ENCODE data around the gene RIMS4. TPM values are rescaled to one million over a fixed set of nuclear protein-coding genes. Genes with fewer than 3 reads are reported as not detected.

RIMS4 gene
- total RNA-seq, 4 donors from 2014 or later: 1.1 to 5.6 (median 1.9) TPM; not detected in 1

DNA sequence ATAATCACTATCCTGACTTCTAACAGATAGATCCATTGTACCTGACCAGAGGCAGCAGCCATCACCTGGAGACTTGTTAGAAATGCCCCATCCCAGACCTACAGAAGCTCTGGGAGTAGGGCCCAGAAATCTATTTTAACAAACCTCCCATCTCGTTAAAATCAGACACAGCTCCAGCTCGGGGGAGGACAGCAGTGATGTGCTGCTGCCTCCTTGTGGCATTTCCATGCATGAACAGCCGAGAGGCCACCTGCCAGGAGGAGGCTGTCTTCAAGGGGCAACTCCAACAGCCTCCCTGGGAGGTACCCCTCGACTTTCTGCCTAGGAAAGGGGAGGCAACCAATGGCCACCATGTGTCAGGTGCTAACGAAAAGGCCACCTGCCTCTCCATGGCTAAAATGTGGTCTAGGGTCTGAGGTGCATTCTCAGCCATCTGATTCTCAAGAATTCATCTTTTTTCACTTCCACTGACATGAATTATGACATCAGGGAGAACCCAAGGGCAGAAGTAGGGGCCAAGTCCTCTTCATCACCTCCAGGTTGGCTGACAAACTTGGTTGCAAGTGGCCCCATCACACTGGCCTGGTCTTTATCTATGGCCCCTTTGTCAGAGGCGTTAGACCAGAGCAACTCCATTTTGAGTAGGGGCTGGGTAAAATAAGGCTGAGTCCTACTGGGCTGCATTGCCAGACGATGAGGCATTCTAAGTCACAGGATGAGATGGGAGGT is 76.8 kb downstream of the RIMS4 start:
- Histone ChIP-seq H3K27me3 (no peaks in the 10 kb centered on the region), H3K9me3 (no peaks in the 10 kb centered on the region), H3K27ac (no peak overlapping the region), H3K36me3 (no peaks in the 10 kb centered on the region), H3K4me3 (no peak overlapping the region), H3K4me1 (peaks cover 0 to 6% (median 3%) of the 10 kb centered on the region in 4 donors)
- intact Hi-C loops (cut with DNase I; ENCODE audit: low total_unique reads) (loop anchor here (2.0 to 10.0 kb wide), 2 partner anchors 51 to 349 kb away; no protein-coding TSS in a partner anchor), in situ Hi-C loops (cut with MboI; ENCODE audit: low pct_ligation_motif_present in 1 of 4, low pct_unique_long_range_greater_than_20kb in 1 of 4, low sequenced_read_pairs in 3 of 4) (loop anchor here in 3 of 4 donors (5.0 kb wide), 1 partner anchor 46 kb away; no protein-coding TSS in a partner anchor)
- peak; percentile 64 for DNase-seq
- WGBS, 2 donors (ENCODE audit: low coverage in 1 of 2): 25 to 27% methylated on average over 3 to 7 of the region's 7 CpGs
- TF ChIP-seq POLR2A (IDR thresholded peaks at IDR 0.05) (no peak), EP300 (IDR thresholded peaks at IDR 0.05; ENCODE audit: low read depth) (no peak), POLR2AphosphoS5 (IDR thresholded peaks at IDR 0.05) (no peak)
- TF ChIP-seq, protein P1, sequence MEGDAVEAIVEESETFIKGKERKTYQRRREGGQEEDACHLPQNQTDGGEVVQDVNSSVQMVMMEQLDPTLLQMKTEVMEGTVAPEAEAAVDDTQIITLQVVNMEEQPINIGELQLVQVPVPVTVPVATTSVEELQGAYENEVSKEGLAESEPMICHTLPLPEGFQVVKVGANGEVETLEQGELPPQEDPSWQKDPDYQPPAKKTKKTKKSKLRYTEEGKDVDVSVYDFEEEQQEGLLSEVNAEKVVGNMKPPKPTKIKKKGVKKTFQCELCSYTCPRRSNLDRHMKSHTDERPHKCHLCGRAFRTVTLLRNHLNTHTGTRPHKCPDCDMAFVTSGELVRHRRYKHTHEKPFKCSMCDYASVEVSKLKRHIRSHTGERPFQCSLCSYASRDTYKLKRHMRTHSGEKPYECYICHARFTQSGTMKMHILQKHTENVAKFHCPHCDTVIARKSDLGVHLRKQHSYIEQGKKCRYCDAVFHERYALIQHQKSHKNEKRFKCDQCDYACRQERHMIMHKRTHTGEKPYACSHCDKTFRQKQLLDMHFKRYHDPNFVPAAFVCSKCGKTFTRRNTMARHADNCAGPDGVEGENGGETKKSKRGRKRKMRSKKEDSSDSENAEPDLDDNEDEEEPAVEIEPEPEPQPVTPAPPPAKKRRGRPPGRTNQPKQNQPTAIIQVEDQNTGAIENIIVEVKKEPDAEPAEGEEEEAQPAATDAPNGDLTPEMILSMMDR (IDR thresholded peaks at IDR 0.05): peak; percentile 80 to 87 (median 85)

- no peak for DNase-seq
- 69 to 71% methylated on average over 6 of the region's 6 CpGs for WGBS, 2 donors (ENCODE audit: low coverage in 1 of 2)
- Histone ChIP-seq H3K27ac (no peak overlapping the region), H3K4me3 (no peak overlapping the region), H3K9me3 (no peaks in the 10 kb centered on the region), H3K27me3 (no peaks in the 10 kb centered on the region), H3K4me1 (peaks cover 0 to 6% (median 3%) of the 10 kb centered on the region in 4 donors), H3K36me3 (no peaks in the 10 kb centered on the region)
- in situ Hi-C loops (cut with MboI; ENCODE audit: low pct_ligation_motif_present in 1 of 4, low pct_unique_long_range_greater_than_20kb in 1 of 4, low sequenced_read_pairs in 3 of 4): loop anchor here in 3 of 4 donors (5.0 kb wide), 1 partner anchor 45 kb away; no protein-coding TSS in a partner anchor
- intact Hi-C loops (cut with DNase I; ENCODE audit: low total_unique reads): loop anchor here (2.0 to 10.0 kb wide), 2 partner anchors 50 to 348 kb away; no protein-coding TSS in a partner anchor
- TF ChIP-seq EP300 (IDR thresholded peaks at IDR 0.05; ENCODE audit: low read depth): no peak
- TF ChIP-seq POLR2AphosphoS5 (IDR thresholded peaks at IDR 0.05): no peak
- no peak for TF ChIP-seq POLR2A (IDR thresholded peaks at IDR 0.05)
- TF ChIP-seq, protein P1 (IDR thresholded peaks at IDR 0.05): no peak
Measured at GRCh38 chr20:44732327-44732726, 78.0 kb downstream of the RIMS4 start.

DNA sequence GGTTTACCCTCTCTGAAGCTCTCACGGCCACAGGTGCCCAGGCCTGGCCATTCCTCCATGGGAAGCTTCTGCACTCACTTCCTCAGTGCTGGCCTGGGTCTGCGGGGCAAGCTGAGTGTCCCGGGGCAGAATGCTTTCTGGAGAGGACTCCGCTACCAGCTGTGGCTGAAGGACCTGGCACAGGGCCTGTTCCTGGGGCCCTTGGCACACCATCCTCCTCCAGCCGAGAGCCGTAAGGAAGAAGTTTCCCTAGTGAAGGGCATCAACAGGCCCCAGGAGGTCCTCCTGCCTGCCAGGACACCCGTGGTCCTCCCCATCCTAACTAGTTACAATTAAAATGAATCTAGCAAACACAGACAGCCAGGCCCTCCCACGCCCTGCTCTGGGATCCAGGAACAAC is 78.7 kb downstream of the RIMS4 start:
- H3K9me3 ChIP-seq: no peaks in the 10 kb centered on the region
- no peak overlapping the region for H3K4me3 ChIP-seq
- DNase-seq: no peak
- in situ Hi-C loops (cut with MboI; ENCODE audit: low pct_ligation_motif_present in 1 of 4, low pct_unique_long_range_greater_than_20kb in 1 of 4, low sequenced_read_pairs in 3 of 4) (loop anchor here in 3 of 4 donors (5.0 kb wide), 1 partner anchor 44 kb away; no protein-coding TSS in a partner anchor), intact Hi-C loops (cut with DNase I; ENCODE audit: low total_unique reads) (loop anchor here (2.0 to 10.0 kb wide), 2 partner anchors 49 to 347 kb away; no protein-coding TSS in a partner anchor)
- H3K36me3 ChIP-seq: no peaks in the 10 kb centered on the region
- WGBS, 2 donors (ENCODE audit: low coverage in 1 of 2): 82% methylated on average over 8 of the region's 8 CpGs; no CpG with 5 or more reads in 1 of the 2 donors
- H3K4me1 ChIP-seq: peaks cover 0 to 6% (median 3%) of the 10 kb centered on the region in 4 donors
- no peak overlapping the region for H3K27ac ChIP-seq
- TF ChIP-seq, protein P1 (IDR thresholded peaks at IDR 0.05): no peak
- no peak for TF ChIP-seq POLR2AphosphoS5 (IDR thresholded peaks at IDR 0.05)
- no peak for TF ChIP-seq EP300 (IDR thresholded peaks at IDR 0.05; ENCODE audit: low read depth)
- no peak for TF ChIP-seq POLR2A (IDR thresholded peaks at IDR 0.05)
- no peaks in the 10 kb centered on the region for H3K27me3 ChIP-seq

DNA sequence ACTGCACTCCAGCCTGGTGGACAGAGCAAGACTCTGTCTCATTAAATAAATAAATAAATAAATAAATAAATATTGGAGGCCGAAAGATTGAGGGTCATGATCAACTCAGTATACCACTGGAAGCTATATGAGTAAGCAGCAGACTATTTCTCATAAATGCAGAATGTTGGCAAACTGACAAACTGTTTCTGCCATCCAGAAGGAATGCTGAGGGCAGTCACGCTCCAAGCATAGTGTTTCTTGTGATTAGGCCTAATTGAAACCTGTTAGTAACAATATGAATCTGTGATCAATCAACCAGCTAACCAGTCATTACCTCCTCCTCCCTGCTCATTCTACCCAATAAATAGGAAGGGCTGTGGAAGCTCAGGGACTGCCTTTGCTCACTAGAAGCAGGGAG is 79.9 kb downstream of the RIMS4 start:
- no peak for DNase-seq
- no peaks in the 10 kb centered on the region for H3K27me3 ChIP-seq
- intact Hi-C loops (cut with DNase I; ENCODE audit: low total_unique reads) (loop anchor here (10.0 kb wide), 1 partner anchor 346 kb away; no protein-coding TSS in a partner anchor), in situ Hi-C loops (cut with MboI; ENCODE audit: low pct_ligation_motif_present in 1 of 4, low pct_unique_long_range_greater_than_20kb in 1 of 4, low sequenced_read_pairs in 3 of 4) (loop anchor here in 3 of 4 donors (5.0 kb wide), 1 partner anchor 43 kb away; no protein-coding TSS in a partner anchor)
- H3K4me1 ChIP-seq: peaks cover 0 to 6% (median 3%) of the 10 kb centered on the region in 4 donors
- H3K4me3 ChIP-seq: no peak overlapping the region
- TF ChIP-seq POLR2A (IDR thresholded peaks at IDR 0.05) (no peak), POLR2AphosphoS5 (IDR thresholded peaks at IDR 0.05) (no peak), EP300 (IDR thresholded peaks at IDR 0.05; ENCODE audit: low read depth) (no peak)
- TF ChIP-seq, protein P1 (IDR thresholded peaks at IDR 0.05): no peak
- H3K36me3 ChIP-seq: no peaks in the 10 kb centered on the region
- 71 to 74% methylated on average over 2 of the region's 2 CpGs for WGBS, 2 donors (ENCODE audit: low coverage in 1 of 2)
- no peaks in the 10 kb centered on the region for H3K9me3 ChIP-seq
- no peak overlapping the region for H3K27ac ChIP-seq
